Subcutaneous adipose tissue (tissue), 4 donors: Measurements from ENCODE around the gene ANKFN1. TPM values are rescaled to one million over a fixed set of nuclear protein-coding genes. Genes with fewer than 3 reads are reported as not detected.

Source experiments
- CTCF ChIP-seq: fragments of 450-650 bp; IDR thresholded peaks from one replicate; pipeline ENCODE4 v1.5.1; 2016; ENCODE audit warnings: low read depth, mild to moderate bottlenecking, control low read depth, antibody characterized with exemption, moderate library complexity
- total RNA-seq, 4 donors: library from RNA; depleted of rRNA; stranded (reverse); fragments of >200 nt; gene quantifications; one replicate each; pipeline ENCODE4 v1.1.0, GENCODE V29; 2016

Gene ANKFN1
- total RNA-seq, 4 donors from 2014 or later, result 2.9 to 15.5 (median 5.3) TPM; not detected in 1

GRCh38 chr17:56269556-56270389 lies 116.5 kb downstream of the ANKFN1 start:
- no peak for TF ChIP-seq CTCF

- no peak for TF ChIP-seq CTCF
These were observed 121.2 kb downstream of the ANKFN1 start for GRCh38 chr17:56274491-56274890.

- no peak for TF ChIP-seq CTCF
These were observed 131.2 kb downstream of the ANKFN1 start for GRCh38 chr17:56284482-56284881.

- TF ChIP-seq CTCF, result no peak
These were observed 136.0 kb downstream of the ANKFN1 start for GRCh38 chr17:56289321-56289720.

- TF ChIP-seq CTCF, result no peak
These were observed 137.0 kb downstream of the ANKFN1 start for GRCh38 chr17:56290101-56290801.

GRCh38 chr17:56290802-56291118 lies 137.5 kb downstream of the ANKFN1 start:
- no peak for TF ChIP-seq CTCF

- no peak for TF ChIP-seq CTCF
These were observed 138.0 kb downstream of the ANKFN1 start for GRCh38 chr17:56291226-56291805.
